Pancreas (tissue), 10 donors: ENCODE results near the gene F2RL3. TPM values are rescaled to one million over a fixed set of nuclear protein-coding genes. Genes with fewer than 3 reads are reported as not detected.

Experiments
- ATAC-seq, 4 donors: fragments of 200-7000 bp; cut with Tn5 transposase; one replicate each; pipeline versions ENCODE4 v1.8.0 to v1.9.1; 2020; ENCODE audit warnings: mild to moderate bottlenecking in 4 of 4, moderate library complexity in 4 of 4
- DNase-seq, 6 donors: peaks; one replicate each; pipeline ENCODE4 v3.0.0-alpha.2; 2020
- FAIRE-seq: peaks from 2 replicates; lab custom pipeline; 2012; peaks lifted over from hg19 to GRCh38; lab: Jason Lieb, UNC
- H3K27ac ChIP-seq, 4 donors: fragments of 200-600 bp; sonication (generic); 1 replicate in 3 of 4; 2 replicates in 1 of 4; pipeline versions ENCODE4 v1.5.0 to v1.8.0; 2020
- H3K27me3 ChIP-seq, 4 donors: fragments of 200-600 bp; one replicate each; pipeline ENCODE4 v1.8.0; 2021
- H3K36me3 ChIP-seq, 3 donors: fragments of 200-600 bp; sonication (generic) in 1 of 3; one replicate each; pipeline versions ENCODE4 v1.5.0 to v1.8.0; 2020 to 2021
- H3K4me1 ChIP-seq, 3 donors: fragments of 200-600 bp; one replicate each; pipeline ENCODE4 v1.8.0; 2021
- H3K4me3 ChIP-seq, 4 donors: fragments of 200-600 bp; sonication (generic) in 2 of 4; one replicate each; pipeline versions ENCODE4 v1.5.0 to v1.8.0; 2020 to 2021
- H3K9me3 ChIP-seq, 4 donors: fragments of 200-600 bp; one replicate each; pipeline ENCODE4 v1.8.0; 2021
- CTCF ChIP-seq, 4 donors: fragments of 200-600 bp; sonication (generic) in 3 of 4; IDR thresholded peaks; one replicate each; pipeline versions ENCODE4 v1.5.0 to v1.8.0; 2021; ENCODE audit warnings: antibody characterized with exemption in 4 of 4
- WGBS, 2 donors: extraction: QIAGEN DNeasy Blood & Tissue Kit; methylation state at CpG; one replicate each; pipeline ENCODE4 v1.1.7; 2013; 5-methylcytosine and 5-hydroxymethylcytosine counted together
- intact Hi-C, 3 donors: fragments of 100-400 bp; cut with DNase I; formaldehyde crosslinking; loops; one replicate each; pipeline versions ENCODE4 v1.11.1 to v1.14.2; 2022
- polyA plus RNA-seq, 2 donors: library from polyadenylated mRNA; stranded (reverse); fragments of 200-250 nt; gene quantifications; one replicate each; pipeline ENCODE4 v1.2.3, GENCODE V29; 2013
- total RNA-seq, 6 donors: library from RNA; stranded (reverse); fragmentation: NEBNext Ultra II Directional in 4 of 6; extraction: Animal tissue kit (Norgen Biotek cat#: 25700) in 4 of 6; gene quantifications; one replicate each; pipeline versions ENCODE4 v1.2.1 to v1.2.4, GENCODE V29; 2021 to 2023
- donor health status: healthy with polysubstance abuse.
- donor health status: DM: no; HTN: no; CAD: no; lungs with moderate emphysema.
- donor health status: DM: no; HTN: no; CAD: no.
- donor health status: control.
- donor health status: control.
- donor health status: Bipolar disorder and iron deficiency.
- donor health status: DM: yes; HTN: yes; CAD: no.
- donor health status: DM: no; HTN: no; CAD: no.
- donor health status: DM: no; HTN: no; CAD: no.
- donor health status: DM: yes; HTN: yes; CAD: no.

The F2RL3 gene
- total and polyA plus RNA-seq, 8 donors, result 0.24 to 9.0 (median 1.8) TPM

- 43 to 53% methylated on average over 3 of the region's 3 CpGs for WGBS, 2 donors
- H3K4me1 ChIP-seq, result no peaks in the 10 kb centered on the region
- no peak overlapping the region for H3K27ac ChIP-seq
- ATAC-seq (no peak), FAIRE-seq (no peak), DNase-seq (no peak)
- no peaks in the 10 kb centered on the region for H3K9me3 ChIP-seq
- H3K36me3 ChIP-seq, result no peaks in the 10 kb centered on the region
- intact Hi-C loops, result no loop called here
- no peak overlapping the region for H3K4me3 ChIP-seq
- TF ChIP-seq CTCF (IDR thresholded peaks at IDR 0.05), result no peak
- no peaks in the 10 kb centered on the region for H3K27me3 ChIP-seq
Observed at GRCh38 chr19:16915734-16916133, 26.9 kb downstream of the F2RL3 start.

- Histone ChIP-seq H3K4me3 (no peak overlapping the region), H3K27me3 (no peaks in the 10 kb centered on the region), H3K27ac (no peak overlapping the region), H3K9me3 (no peaks in the 10 kb centered on the region), H3K4me1 (no peaks in the 10 kb centered on the region), H3K36me3 (no peaks in the 10 kb centered on the region)
- no peak for DNase-seq
- no peak for ATAC-seq
- WGBS, 2 donors, result 66 to 79% methylated on average over 7 of the region's 7 CpGs
- intact Hi-C loops, result no loop called here
- FAIRE-seq, result no peak
- TF ChIP-seq CTCF (IDR thresholded peaks at IDR 0.05), result no peak
Observed at GRCh38 chr19:16917401-16917800, 28.6 kb downstream of the F2RL3 start.

GRCh38 chr19:16919496-16919895 is 30.7 kb downstream of the F2RL3 start:
- no peaks in the 10 kb centered on the region for H3K36me3 ChIP-seq
- DNase-seq (no peak), FAIRE-seq (no peak), ATAC-seq (no peak)
- intact Hi-C loops, result no loop called here
- WGBS, 2 donors, result 54 to 58% methylated on average over 4 of the region's 4 CpGs
- no peak for TF ChIP-seq CTCF (IDR thresholded peaks at IDR 0.05)
- no peaks in the 10 kb centered on the region for H3K27me3 ChIP-seq
- no peak overlapping the region for H3K27ac ChIP-seq
- H3K4me3 ChIP-seq, result no peak overlapping the region
- no peaks in the 10 kb centered on the region for H3K4me1 ChIP-seq
- no peaks in the 10 kb centered on the region for H3K9me3 ChIP-seq

GRCh38 chr19:16920816-16921529 is 32.2 kb downstream of the F2RL3 start:
- TF ChIP-seq CTCF (IDR thresholded peaks at IDR 0.05), result no peak
- no peaks in the 10 kb centered on the region for H3K9me3 ChIP-seq
- WGBS, 2 donors, result 57 to 61% methylated on average over 12 of the region's 12 CpGs
- DNase-seq, result no peak
- ATAC-seq, result no peak
- H3K4me1 ChIP-seq, result no peaks in the 10 kb centered on the region
- intact Hi-C loops, result no loop called here
- no peak overlapping the region for H3K27ac ChIP-seq
- no peaks in the 10 kb centered on the region for H3K36me3 ChIP-seq
- no peaks in the 10 kb centered on the region for H3K27me3 ChIP-seq
- H3K4me3 ChIP-seq, result no peak overlapping the region
- no peak for FAIRE-seq
